GM19240 (cell line): ENCODE results near the gene DDR1.
A peak's percentile ranks its signal among the peaks of the same experiment; 100 is the strongest.
"Not testable (repeated sequence)": the region's sequence is repeated elsewhere in the genome, so short reads cannot be mapped to it uniquely, and the experiment has no call there.

Experiments used
- DNase-seq: peaks from one replicate; pipeline ENCODE4 v3.0.0; 2011; ENCODE audit warnings: low spot score; ENCODE audit not compliant: insufficient read length

The DDR1 gene

DNA sequence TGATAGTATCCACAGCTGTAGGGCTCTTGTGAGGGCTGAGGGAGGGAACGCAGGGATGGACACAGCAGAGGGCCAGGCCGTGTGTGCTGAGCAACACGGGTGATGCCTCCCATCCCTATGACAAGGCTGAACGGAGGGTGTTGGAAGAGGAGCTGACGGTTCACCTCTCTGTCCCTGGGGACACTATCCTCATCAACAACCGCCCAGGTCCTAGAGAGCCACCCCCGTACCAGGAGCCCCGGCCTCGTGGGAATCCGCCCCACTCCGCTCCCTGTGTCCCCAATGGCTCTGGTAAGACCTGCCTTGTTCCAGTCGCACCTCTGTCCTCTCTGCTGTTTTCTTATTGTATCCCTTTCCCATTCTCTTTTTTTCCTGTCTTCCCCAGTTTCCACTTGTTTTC lies 10.1 kb downstream of the DDR1 start:
- DNase-seq = no peak

DNA sequence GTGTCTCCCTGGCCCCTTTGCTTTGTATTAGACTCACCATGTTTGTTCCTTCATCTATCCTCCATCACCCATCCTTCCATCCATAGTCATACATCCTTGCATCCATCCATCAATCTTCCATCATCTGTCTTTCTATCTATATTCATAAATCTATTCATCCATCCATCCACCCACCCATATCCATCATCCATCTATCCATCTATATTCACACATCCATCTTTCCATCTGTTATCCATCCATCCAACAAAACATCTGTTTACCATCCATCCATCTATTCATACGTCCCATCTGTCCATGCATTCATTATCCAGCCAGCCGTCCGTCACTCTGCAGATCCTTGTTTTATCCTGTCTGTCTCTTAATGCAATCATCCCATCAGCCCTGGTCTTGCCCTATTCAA lies 10.6 kb downstream of the DDR1 start:
- DNase-seq = no peak

DNA sequence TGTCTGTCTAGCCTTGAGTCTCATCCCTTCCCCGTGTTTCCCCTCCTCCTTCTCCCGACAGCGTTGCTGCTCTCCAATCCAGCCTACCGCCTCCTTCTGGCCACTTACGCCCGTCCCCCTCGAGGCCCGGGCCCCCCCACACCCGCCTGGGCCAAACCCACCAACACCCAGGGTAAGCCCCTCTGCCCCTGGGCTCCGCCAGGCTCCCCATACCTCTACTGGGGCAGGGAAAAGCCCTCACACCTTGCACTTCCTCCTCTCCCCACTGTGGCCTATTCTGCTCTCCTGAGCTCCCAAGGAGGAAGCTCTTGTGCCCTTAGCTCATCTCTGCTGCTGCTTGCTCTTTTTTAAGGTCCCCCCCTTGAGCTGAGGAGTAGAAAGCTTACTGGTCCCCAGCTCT lies 11.0 kb downstream of the DDR1 start:
- no peak for DNase-seq

DNA sequence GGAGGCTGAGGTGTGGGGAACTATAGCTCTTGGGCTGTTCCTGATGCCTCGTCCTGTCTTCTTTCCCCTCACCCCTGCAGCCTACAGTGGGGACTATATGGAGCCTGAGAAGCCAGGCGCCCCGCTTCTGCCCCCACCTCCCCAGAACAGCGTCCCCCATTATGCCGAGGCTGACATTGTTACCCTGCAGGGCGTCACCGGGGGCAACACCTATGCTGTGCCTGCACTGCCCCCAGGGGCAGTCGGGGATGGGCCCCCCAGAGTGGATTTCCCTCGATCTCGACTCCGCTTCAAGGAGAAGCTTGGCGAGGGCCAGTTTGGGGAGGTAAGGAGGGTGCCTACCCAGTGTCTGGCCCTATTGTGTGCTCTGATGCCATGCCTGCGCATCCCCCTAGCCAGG lies 12.2 kb downstream of the DDR1 start:
- no peak for DNase-seq

DNA sequence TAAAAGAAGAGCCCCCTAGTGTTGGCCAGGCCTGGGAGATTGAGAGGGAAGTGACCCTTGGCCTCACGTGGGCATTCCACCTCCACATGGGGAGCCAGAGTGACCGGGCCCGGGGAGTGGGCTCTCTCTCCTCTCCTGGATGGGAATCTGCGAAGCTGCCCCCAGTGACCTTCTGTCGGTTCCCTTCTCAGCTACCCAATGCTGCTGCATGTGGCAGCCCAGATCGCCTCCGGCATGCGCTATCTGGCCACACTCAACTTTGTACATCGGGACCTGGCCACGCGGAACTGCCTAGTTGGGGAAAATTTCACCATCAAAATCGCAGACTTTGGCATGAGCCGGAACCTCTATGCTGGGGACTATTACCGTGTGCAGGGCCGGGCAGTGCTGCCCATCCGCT lies 13.6 kb downstream of the DDR1 start:
- DNase-seq = no peak

DNA sequence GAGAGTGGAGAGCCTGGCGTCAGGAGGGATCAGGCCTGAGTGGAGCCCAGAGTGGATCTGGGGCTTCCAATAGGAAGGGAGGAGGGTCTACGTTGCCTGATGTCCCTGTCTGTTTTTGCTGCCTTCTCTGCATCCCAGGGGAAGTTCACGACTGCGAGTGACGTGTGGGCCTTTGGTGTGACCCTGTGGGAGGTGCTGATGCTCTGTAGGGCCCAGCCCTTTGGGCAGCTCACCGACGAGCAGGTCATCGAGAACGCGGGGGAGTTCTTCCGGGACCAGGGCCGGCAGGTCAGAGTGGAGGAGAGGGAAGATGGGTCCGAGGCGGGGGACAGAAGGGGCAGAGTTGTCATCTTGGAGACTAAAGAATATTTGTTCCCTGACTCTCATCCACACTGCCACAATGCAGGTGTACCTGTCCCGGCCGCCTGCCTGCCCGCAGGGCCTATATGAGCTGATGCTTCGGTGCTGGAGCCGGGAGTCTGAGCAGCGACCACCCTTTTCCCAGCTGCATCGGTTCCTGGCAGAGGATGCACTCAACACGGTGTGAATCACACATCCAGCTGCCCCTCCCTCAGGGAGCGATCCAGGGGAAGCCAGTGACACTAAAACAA lies 14.5 kb downstream of the DDR1 start:
- DNase-seq = no peak

DNA sequence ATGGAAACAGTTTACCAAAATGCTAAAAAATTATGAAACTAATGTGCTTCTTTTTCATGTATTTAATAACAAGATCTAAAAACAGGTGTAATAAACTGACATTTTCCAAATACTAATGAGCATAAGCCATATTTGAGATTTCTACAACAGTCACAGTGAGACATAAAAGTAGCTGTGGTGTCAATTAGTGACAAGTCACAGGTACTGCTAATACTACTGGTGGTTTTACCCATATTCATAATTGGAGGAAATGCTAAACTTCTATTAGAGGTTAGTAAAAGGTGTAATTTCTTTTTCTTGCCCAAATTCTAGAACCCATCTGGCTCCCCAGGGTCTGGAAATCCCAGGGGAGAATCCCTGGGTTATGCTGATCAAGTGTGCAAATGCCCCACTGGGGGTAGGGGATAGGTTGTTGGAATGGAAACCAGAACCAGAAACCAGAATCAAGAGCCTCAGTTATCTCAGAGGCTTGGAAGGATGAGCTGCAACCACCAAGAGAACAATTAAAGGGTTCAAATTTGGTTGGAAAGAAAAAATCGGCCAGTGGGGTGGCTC lies 16.6 kb downstream of the DDR1 start:
- no peak for DNase-seq

DNA sequence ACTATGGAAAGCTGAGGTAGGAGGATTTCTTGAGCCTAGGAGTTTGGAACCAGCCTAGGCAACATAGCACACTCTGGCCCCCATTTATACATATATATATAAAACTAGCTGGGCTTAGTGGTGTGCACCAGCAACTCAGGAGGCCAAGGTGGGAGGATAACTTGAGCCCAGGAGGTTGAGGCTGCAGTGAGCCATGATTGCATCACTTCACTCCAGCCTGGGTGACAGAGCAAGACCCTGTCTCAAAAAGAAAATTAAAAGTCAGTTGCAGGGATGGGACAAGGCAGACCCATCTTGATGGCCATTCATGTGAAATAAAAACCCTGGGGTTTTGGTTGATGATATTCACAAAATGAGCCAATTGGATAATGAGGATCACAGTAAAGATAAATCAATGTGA lies 17.1 kb downstream of the DDR1 start:
- no peak for DNase-seq

DNA sequence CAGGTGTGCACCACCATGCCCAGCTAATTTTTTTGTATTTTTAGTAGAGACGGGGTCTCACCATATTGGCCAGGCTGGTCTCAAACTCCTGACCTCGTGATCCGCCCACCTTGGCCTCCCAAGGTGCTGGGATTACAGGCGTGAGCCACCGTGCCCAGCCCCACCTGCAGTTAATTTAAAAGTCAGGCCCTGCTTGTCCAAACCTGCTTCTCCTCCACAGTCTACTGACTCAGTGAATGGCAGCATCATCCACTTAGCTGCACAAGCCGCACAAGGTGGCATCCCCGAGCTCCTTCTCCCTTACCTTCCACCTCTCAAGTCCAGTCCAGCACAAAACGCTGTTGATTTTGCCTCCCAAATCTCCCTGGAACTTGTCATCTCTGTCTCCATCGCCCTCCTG lies 17.9 kb downstream of the DDR1 start:
- DNase-seq = not testable (repeated sequence)

DNA sequence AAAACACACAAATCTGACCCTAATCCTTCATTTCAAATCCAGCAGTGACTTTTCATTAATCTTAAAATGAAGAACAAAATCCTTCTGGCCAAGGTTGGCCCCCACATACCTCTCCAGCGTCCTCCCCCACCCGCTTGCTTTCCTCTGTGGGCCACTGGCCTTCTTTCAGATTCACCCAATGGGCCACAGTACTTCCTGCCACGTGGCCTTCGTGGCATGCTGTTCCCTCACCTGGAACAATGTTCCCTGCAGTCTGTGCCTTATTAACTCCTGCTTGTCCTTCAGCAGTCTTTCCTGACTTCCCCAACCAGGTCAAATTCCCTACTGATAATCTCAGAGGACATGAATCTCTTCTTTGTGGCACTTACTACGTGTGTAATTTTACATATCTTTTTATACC lies 18.4 kb downstream of the DDR1 start:
- DNase-seq = no peak

DNA sequence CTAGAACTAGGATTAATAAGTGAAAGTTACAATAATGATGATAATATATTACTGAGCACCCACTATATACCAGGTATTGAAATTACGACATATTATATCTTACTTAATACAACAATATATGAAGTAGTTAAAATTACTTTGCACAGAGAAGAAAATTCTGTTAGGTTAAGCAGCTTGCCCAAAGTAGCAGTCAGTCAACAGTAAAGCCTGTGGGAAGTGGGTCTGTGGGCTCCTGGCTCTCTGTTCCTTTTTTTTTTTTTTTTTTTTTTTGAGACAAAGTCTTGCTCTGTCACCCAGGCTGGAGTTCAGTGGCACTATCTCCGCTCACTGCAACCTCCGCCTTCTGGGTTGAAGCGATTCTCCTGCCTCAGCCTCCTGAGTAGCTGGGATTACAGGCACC lies 18.9 kb downstream of the DDR1 start:
- DNase-seq = no peak

DNA sequence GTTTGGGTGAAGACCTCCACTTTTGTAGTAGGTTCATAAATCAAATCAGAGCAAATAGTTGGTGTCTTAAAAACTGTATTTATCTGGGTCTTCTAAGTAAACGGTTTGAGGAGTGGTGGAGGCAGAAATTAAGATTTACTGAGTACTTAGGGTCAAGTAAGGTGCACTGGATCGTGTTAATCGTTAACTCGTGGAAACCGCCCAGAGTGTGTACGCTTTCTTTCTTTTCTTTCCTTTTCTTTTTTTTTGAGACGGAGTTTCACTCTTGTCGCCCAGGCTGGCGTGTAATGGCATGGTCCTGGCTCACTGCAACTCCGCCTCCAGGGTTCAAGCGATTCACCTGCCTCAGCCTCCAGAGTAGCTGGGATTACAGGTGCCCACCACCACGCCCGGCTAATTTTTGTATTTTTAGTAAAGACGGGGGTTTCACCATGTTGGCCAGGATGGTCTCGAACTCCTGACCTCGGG lies 23.0 kb downstream of the DDR1 start:
- not testable (repeated sequence) for DNase-seq

DNA sequence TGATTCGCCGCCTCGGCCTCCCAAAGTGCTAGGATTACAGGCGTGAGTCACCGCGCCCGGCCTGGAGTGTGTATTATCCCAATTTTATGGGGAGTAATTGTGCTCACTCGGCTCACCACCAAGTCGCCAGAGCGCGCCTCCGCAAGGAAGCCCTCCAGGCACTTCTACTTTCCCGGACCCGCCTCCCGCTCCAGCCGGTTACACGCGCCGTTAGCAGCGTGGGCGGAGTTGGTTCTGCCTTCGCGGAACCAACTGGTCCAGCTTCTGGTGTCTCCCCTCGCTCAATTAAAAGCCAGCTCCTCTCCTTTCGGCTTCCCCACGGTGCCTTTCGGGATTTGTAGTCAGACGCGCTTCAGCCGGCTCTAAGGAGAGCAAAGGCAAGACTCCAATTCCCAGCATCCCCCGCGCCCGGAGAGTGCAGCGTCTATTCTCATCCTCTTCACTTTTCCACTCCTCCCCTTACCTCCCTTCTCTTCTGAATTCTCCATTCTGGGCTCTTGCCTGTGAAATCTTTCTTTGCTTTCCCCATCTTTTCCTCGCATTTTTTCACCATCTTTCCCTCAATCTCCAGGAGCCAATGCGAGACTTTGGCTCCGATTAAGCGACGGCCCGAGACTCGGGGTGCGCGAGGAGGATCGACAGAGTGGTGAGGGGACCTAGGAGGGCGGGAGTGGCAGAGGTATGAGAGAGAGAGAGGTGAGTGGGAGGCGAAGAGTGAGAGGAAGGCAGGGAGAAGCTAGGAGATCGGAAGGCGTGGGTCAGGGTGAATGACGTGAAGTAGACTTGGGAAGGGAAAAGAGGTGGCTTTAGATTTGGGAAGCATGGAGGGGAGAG lies 23.7 kb downstream of the DDR1 start, which contains the start of gene GTF2H4:
Gene GTF2H4 (plus strand): TSS at position 450 of the 834 bp plus-strand sequence.
- peak; percentile 95 for DNase-seq

DNA sequence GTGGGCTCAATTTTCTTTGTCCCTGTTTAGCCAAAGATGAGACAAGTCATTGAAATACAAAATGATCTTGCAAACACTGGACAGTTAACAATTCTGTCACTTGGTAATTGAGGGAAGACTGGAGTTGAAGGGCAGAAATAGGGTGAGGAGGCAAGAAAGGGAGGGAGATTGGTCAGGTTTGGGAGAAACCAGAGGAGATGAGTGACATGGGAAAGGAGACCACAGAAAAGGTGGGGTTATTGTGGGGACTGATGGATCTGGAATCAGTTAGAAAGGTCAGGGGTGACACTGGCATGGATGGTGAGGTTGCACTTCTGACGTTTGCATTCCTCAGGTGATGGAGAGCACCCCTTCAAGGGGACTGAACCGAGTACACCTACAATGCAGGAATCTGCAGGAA lies 24.4 kb downstream of the DDR1 start:
- DNase-seq = no peak

DNA sequence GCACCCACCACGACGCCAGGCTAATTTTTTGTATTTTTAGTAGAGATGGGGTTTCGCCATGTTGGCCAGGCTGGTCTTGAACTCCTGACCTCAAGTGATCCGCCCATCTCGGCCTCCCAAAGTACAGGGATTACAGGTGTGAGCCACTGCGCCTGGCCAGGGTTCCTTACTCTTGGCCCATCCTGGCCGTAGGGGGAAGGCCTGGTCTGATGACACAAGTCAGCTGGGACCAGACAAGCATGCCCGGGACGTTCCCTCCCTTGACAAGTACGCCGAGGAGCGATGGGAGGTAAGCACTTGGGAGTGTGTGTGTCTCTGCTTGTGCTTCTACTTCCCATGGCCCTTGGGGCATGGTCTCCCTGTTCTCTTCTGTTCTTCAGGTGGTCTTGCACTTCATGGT lies 26.2 kb downstream of the DDR1 start:
- DNase-seq = not testable (repeated sequence)

DNA sequence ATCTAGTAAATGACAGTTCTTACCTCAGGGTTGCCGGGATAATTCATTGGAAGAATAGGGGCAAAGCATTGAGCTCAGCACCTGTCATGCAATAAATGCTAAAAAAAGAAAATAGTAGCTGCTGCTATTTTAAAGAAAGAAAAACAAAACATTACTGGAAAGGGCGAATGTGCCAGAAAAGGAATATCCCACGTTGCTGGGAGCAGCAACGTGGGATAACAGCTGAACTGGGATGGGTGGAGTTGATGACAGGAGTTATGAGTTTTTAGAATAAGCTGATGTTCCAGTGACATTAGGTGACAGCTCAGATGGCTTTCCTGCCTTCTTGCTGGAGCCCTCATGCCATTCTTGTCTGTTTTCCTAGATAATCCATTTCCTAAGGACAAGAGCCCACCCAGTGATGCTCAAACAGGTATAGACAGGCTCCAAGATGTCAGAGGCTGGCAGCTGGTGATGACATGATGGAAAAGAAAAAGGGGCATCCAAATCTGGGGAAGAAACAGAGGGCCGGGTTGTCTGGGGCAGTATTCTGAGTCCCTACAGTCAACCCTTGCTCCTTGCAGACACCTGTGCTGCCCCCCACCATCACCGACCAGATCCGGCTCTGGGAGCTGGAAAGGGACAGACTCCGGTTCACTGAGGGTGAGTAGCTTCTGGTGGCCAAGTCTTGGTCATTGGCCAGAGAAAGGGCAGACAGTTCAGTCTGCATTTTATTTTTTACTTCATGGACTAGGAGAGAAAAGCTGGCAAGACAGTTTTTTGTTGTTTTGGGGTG lies 28.6 kb downstream of the DDR1 start:
- DNase-seq = no peak

DNA sequence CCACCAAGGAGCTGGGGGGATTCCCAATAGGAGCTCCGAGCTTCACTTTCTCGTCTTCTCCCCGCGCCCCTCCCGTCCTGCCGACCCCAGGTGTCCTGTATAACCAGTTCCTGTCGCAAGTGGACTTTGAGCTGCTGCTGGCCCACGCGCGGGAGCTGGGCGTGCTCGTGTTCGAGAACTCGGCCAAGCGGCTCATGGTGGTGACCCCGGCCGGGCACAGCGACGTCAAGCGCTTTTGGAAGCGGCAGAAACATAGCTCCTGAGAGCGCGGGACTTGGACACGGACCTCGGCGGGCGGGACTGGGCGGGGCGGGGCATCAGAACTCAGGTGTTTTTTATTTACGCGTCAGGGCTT lies 29.4 kb downstream of the DDR1 start:
- no peak for DNase-seq

DNA sequence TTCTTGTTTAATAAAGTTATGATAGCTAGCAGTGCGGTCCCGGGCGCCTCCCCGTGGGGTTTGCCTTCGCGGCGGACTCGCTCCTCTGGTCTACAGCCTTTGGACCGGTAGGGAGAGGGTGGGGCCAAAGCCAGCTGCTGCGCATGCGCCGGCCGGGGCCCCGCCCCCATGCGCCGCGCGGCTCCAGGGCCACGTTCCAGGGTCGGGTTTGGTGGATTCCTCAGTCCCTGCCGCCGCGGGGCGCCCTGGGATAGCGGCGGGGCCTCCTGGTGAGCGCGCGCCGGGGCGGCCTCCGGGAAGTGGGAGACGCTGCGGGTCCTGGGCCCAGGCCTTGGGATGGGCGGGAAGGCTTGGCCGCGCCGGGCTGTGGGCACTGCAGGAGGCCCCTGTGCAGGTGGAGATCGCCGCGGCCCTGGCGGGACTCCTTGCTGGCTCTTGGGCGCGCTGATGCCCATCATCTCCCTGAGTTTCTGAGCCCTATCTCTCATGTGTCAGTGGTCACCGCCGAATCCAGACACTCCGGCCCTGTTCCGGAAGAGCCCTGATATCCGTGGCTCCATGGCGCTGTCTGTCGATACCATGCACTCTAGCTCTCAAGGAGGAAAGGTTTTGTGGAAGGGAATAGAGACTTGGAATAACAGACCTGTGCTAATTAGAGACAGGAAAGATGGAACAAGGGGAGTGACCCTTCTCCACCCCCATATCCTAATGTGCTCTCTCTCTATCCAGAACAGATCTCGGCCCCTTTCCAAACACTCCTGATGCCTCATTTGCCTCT lies 29.9 kb downstream of the DDR1 start, which contains the start of gene VARS2:
Gene VARS2 (plus strand): TSS at position 163 of the 778 bp plus-strand sequence. CDS start 599 bp downstream, at position 762.
- DNase-seq = peak; percentile 96

DNA sequence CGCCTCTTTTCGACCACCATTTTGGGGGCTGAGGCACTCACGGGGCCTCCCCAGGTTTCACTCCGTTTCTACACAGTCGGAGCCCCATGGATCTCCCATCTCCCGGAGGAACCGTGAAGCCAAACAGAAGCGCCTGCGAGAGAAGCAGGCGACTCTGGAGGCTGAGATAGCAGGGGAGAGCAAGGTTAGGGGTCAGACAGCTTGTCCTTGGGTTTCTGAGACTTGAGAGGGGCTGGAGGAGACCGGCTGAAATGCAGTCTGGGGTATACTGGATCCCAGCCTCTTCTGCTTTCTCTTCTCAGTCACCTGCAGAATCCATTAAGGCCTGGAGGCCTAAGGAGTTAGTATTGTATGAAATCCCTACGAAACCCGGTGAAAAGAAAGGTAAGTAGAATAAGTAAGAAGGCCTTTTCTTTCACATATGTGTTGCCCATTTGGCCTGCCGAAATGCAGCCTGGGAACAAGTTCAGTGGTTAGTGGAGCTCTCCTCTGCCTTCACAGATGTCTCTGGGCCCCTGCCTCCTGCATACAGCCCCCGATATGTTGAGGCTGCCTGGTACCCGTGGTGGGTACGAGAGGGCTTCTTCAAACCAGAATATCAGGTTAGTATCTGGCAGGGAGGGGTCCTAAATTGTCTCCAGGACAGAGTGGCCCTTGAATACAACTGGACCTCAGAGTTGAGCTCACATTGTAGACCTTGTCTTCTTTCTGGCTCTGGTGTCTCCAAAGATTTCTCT lies 30.7 kb downstream of the DDR1 start:
- peak; percentile 19 for DNase-seq

DNA sequence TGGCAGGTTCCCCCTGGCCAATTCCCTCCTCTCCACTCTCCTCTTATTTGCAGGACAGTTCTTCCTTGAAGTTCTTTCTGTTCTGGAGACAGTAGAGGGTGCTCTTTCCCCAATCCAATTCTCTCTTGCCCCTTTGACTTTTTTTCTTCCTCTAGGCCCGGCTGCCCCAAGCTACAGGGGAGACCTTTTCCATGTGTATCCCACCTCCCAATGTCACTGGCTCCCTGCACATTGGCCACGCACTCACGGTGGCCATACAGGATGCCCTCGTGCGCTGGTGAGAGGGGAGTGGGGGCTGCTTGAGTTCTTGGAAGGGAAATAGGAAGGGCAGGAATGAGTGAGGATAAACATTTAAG lies 31.2 kb downstream of the DDR1 start:
- peak; percentile 81 for DNase-seq
